HCT116 (cell line): ENCODE data around the gene C20orf141. TPM values are rescaled to one million over a fixed set of nuclear protein-coding genes. Genes with fewer than 3 reads are reported as not detected.
A peak's percentile ranks its signal among the peaks of the same experiment; 100 is the strongest.

Experiments used
- ATAC-seq: fragments of 200-7000 bp; cut with Tn5 transposase; 2 replicates; pipeline ENCODE4 v1.9.1; 2020; ENCODE audit warnings: mild to moderate bottlenecking, moderate library complexity
- BruUV-seq: library from RNA; stranded (reverse); fragments of 400-500 nt; replicated peaks from 2 replicates; lab custom pipeline; 2021; lab: Mats Ljungman, UMichigan
- CTCF ChIA-PET: fragments of 300-600 bp; sonication (Branson Sonifier 250); formaldehyde crosslinking; loops from one replicate; lab custom pipeline; 2021; ENCODE audit warnings: antibody characterized with exemption; lab: Charles Lee
- POLR2A ChIA-PET: fragments of 300-600, 350-600 bp; sonication (Branson Sonifier 250); formaldehyde crosslinking; loops from one replicate; lab custom pipeline; 2021; ENCODE audit warnings: antibody characterized with exemption; lab: Charles Lee
- RAD21 ChIA-PET, 2 experiments: fragments of 300-600 bp; sonication (Branson Sonifier 250); formaldehyde crosslinking; loops; one replicate each; lab custom pipeline; 2023; ENCODE audit warnings: low total read pairs in 2 of 2; ENCODE audit not compliant: uncharacterized antibody in 2 of 2, unreplicated experiment in 2 of 2, low non-redundant PET in 1 of 2; lab: Charles Lee
- DNase-seq: peaks from one replicate; pipeline ENCODE4 v3.0.0-alpha.2; 2010; ENCODE audit warnings: low read depth, low spot score
- H2AFZ ChIP-seq: fragments of 200-600 bp; shearing (Covaris generic), sonication (generic); 2 replicates; pipeline ENCODE4 v1.6.1; 2017; ENCODE audit warnings: low read depth, mixed run types, mixed read lengths, antibody characterized with exemption, low read length; ENCODE audit not compliant: poor library complexity, severe bottlenecking
- H3K27ac ChIP-seq: 2 replicates; pipeline ENCODE4 v1.5.1; 2012; ENCODE audit warnings: low read depth, low read length
- H3K27me3 ChIP-seq: fragments of 200-600 bp; sonication (generic); 2 replicates; pipeline ENCODE4 v1.6.1; 2016; ENCODE audit warnings: mixed run types, low read length, mixed read lengths; ENCODE audit not compliant: insufficient read depth
- H3K36me3 ChIP-seq, 2 experiments: fragments of 200-500 bp in 1 of 2; fragments of 200-600 bp in 1 of 2; sonication (Bioruptor generic) in 1 of 2; sonication (generic) in 1 of 2; 2 replicates each; pipeline versions ENCODE4 v1.5.1 to v1.6.1; 2014 to 2016; ENCODE audit warnings: low read length in 2 of 2, inconsistent platforms in 1 of 2, mixed read lengths in 1 of 2, mixed run types in 1 of 2; ENCODE audit not compliant: insufficient read depth in 2 of 2, control insufficient read depth in 1 of 2
- H3K4me1 ChIP-seq, 2 experiments: fragments of 200-600 bp in 1 of 2; sonication (generic) in 1 of 2; 2 replicates each; pipeline versions ENCODE4 v1.5.1 to v1.6.1; 2012 to 2017; ENCODE audit warnings: low read length in 2 of 2, inconsistent platforms in 1 of 2, mild to moderate bottlenecking in 1 of 2, mixed read lengths in 1 of 2, mixed run types in 1 of 2, moderate library complexity in 1 of 2; ENCODE audit not compliant: insufficient read depth in 2 of 2, control insufficient read depth in 1 of 2
- H3K4me2 ChIP-seq: fragments of 200-600 bp; sonication (generic); 2 replicates; pipeline ENCODE4 v1.6.1; 2017; ENCODE audit warnings: mixed run types, low read length, mixed read lengths
- H3K4me3 ChIP-seq, 2 experiments: fragments of 200-600 bp in 1 of 2; sonication (generic) in 1 of 2; replicated peaks in 1 of 2; 2 replicates each; pipeline ENCODE4 v1.5.1; 2011 to 2016; ENCODE audit warnings: low read length in 2 of 2, control low read depth in 1 of 2, low read depth in 1 of 2, mild to moderate bottlenecking in 1 of 2, mixed read lengths in 1 of 2, mixed run types in 1 of 2
- H3K79me2 ChIP-seq: fragments of 200-600 bp; sonication (generic); 2 replicates; pipeline ENCODE4 v1.6.1; 2017; ENCODE audit warnings: mild to moderate bottlenecking, mixed run types, low read length, moderate library complexity, mixed read lengths; ENCODE audit not compliant: insufficient read depth
- H3K9ac ChIP-seq: fragments of 200-600 bp; sonication (generic); 2 replicates; pipeline ENCODE4 v1.6.1; 2016; ENCODE audit warnings: low read length, mixed read lengths
- H3K9me2 ChIP-seq: fragments of 200-600 bp; sonication (generic), shearing (Covaris generic); 2 replicates; pipeline ENCODE4 v1.6.1; 2017; ENCODE audit warnings: mixed run types, mild to moderate bottlenecking, moderate library complexity; ENCODE audit not compliant: insufficient read depth
- H3K9me3 ChIP-seq, 2 experiments: fragments of 200-500 bp in 1 of 2; fragments of 200-600 bp in 1 of 2; sonication (Bioruptor generic) in 1 of 2; sonication (generic) in 1 of 2; 2 replicates each; pipeline ENCODE4 v1.6.1; 2014 to 2017; ENCODE audit warnings: low read length in 2 of 2, mixed read lengths in 2 of 2, inconsistent platforms in 1 of 2, low read depth in 1 of 2, mild to moderate bottlenecking in 1 of 2, mixed run types in 1 of 2, moderate library complexity in 1 of 2; ENCODE audit not compliant: control insufficient read depth in 1 of 2, insufficient read depth in 1 of 2
- H4K20me1 ChIP-seq: fragments of 200-600 bp; sonication (generic), shearing (Covaris generic); 2 replicates; pipeline ENCODE4 v1.6.1; 2017; ENCODE audit warnings: mixed run types, mild to moderate bottlenecking, moderate library complexity; ENCODE audit not compliant: insufficient read depth
- CEBPB ChIP-seq: IDR thresholded peaks from 2 replicates; pipeline ENCODE4 v1.6.1; 2012; ENCODE audit warnings: low read depth
- CTCF ChIP-seq, 3 experiments: fragments of 200-600 bp in 1 of 3; sonication (generic) in 1 of 3; IDR thresholded peaks in 2 of 3; conservative IDR thresholded peaks in 1 of 3; 2 replicates each; pipeline ENCODE4 v1.5.1; 2012 to 2017; ENCODE audit warnings: low read depth in 2 of 3, low read length in 2 of 3, antibody characterized with exemption in 1 of 3, borderline replicate concordance in 1 of 3, control low read depth in 1 of 3, mild to moderate bottlenecking in 1 of 3, mixed read lengths in 1 of 3, mixed run types in 1 of 3, moderate library complexity in 1 of 3; ENCODE audit not compliant: insufficient read depth in 1 of 3
- ELF1 ChIP-seq: IDR thresholded peaks from 2 replicates; pipeline ENCODE4 v1.6.1; 2012; ENCODE audit warnings: low read depth, borderline replicate concordance
- EZH2phosphoT487 ChIP-seq: fragments of 200-600 bp; IDR thresholded peaks from 2 replicates; pipeline ENCODE4 v1.6.1; 2018; ENCODE audit warnings: antibody characterized with exemption, borderline replicate concordance
- POLR2A ChIP-seq: IDR thresholded peaks from 2 replicates; pipeline ENCODE4 v1.7.0; 2011; ENCODE audit warnings: borderline replicate concordance; ENCODE audit not compliant: insufficient read depth, insufficient read length; ENCODE audit errors: extremely low read depth
- POLR2AphosphoS5 ChIP-seq: IDR thresholded peaks from 2 replicates; pipeline ENCODE4 v1.6.1; 2011; ENCODE audit warnings: mild to moderate bottlenecking, low read depth, low read length, moderate library complexity
- SRF ChIP-seq: IDR thresholded peaks from 2 replicates; pipeline ENCODE4 v1.6.1; 2012; ENCODE audit warnings: low read depth
- TCF7L2 ChIP-seq: IDR thresholded peaks from 2 replicates; pipeline ENCODE4 v1.7.0; 2011; ENCODE audit warnings: borderline replicate concordance, inconsistent platforms; ENCODE audit not compliant: insufficient read depth, insufficient read length; ENCODE audit errors: extremely low read depth
- ZFX ChIP-seq: fragments of 450-650 bp; IDR thresholded peaks from 2 replicates; pipeline ENCODE4 v1.6.1; 2017
- ZNF274 ChIP-seq: fragments of 200-500 bp; sonication (Bioruptor generic); IDR thresholded peaks from 2 replicates; pipeline ENCODE4 v1.6.1; 2014; ENCODE audit warnings: mild to moderate bottlenecking, low read depth, low read length, inconsistent platforms
- intact Hi-C: fragments of 100-400 bp; cut with micrococcal nuclease; formaldehyde crosslinking; loops from 2 replicates; pipeline ENCODE4 v1.10.0; 2022
- total RNA-seq: library from RNA; stranded (reverse); gene quantifications from one replicate; pipeline ENCODE4 v1.2.1, GENCODE V29; 2021; ENCODE audit not compliant: unreplicated experiment
- TF ChIP-seq, protein P1 (sequence below): IDR thresholded peaks from 2 replicates; pipeline ENCODE4 v1.6.1; 2012
- TF ChIP-seq, protein P2 (sequence below): IDR thresholded peaks from 2 replicates; pipeline ENCODE4 v1.6.1; 2012

C20orf141 gene
- total RNA-seq, 1 experiment from 2014 or later = not detected

DNA sequence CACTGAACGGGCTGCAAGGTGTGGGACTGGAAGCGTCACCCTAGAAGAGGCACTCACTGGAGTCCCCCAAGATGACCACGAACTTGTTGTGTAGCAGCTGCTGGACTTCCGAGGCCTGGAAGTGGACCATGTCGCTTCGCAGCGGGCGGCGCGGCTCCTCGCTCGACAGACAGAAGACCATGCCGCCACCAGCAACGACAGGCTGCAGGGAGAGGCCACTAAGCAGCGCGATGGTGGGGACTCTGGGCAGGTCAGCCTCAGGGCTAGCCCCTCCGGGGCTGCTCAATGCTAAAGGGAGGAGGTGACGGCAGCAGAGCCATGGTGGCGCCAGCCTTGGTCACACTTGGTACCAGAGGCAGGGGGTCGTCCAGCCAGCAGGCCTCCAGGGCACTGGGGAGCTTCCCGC lies 24.9 kb downstream of the C20orf141 start:
- Histone ChIP-seq H2AFZ (no peak overlapping the region), H4K20me1 (no peaks in the 10 kb centered on the region), H3K27me3 (no peaks in the 10 kb centered on the region), H3K4me3 (peak overlapping the region; percentile 73 to 96), H3K4me2 (peak overlapping the region; percentile 98), H3K36me3 (no peaks in the 10 kb centered on the region), H3K27ac (peak overlapping the region; percentile 97; the same call in 1 of the 2 replicates), H3K9me3 (no peaks in the 10 kb centered on the region), H3K4me1 (peaks cover 13 to 20% of the 10 kb centered on the region in 2 experiments; a peak in 3 of 4 replicates), H3K9ac (peak overlapping the region; percentile 81), H3K79me2 (peaks cover 12% of the 10 kb centered on the region), H3K9me2 (no peaks in the 10 kb centered on the region)
- ChIA-PET POLR2A (no interaction called here), RAD21 (no interaction called here), CTCF (no interaction called here)
- DNase-seq (no peak), ATAC-seq (no peak)
- intact Hi-C loops = no loop called here
- TF ChIP-seq TCF7L2 = no peak
- no peak for TF ChIP-seq ZFX
- TF ChIP-seq, protein P1, sequence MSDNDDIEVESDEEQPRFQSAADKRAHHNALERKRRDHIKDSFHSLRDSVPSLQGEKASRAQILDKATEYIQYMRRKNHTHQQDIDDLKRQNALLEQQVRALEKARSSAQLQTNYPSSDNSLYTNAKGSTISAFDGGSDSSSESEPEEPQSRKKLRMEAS = no peak
- TF ChIP-seq CTCF (IDR thresholded peaks at IDR 0.05 in 2 of 3, conservative IDR thresholded peaks at IDR 0.05 in 1 of 3; ENCODE audit: borderline replicate concordance in 1 of 3, insufficient read depth in 1 of 3, low read depth in 2 of 3, low read length in 2 of 3) = no peak
- no peak for TF ChIP-seq POLR2AphosphoS5
- TF ChIP-seq EZH2phosphoT487 = no peak
- TF ChIP-seq CEBPB = no peak
- TF ChIP-seq, protein P2, sequence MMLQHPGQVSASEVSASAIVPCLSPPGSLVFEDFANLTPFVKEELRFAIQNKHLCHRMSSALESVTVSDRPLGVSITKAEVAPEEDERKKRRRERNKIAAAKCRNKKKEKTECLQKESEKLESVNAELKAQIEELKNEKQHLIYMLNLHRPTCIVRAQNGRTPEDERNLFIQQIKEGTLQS = no peak
- TF ChIP-seq POLR2A = no peak
- TF ChIP-seq ELF1 = no peak
- no peak for TF ChIP-seq SRF
- TF ChIP-seq ZNF274 = no peak
- no TSS peak for BruUV-seq
